Measurements from ENCODE around the gene ERGIC1.

DNA sequence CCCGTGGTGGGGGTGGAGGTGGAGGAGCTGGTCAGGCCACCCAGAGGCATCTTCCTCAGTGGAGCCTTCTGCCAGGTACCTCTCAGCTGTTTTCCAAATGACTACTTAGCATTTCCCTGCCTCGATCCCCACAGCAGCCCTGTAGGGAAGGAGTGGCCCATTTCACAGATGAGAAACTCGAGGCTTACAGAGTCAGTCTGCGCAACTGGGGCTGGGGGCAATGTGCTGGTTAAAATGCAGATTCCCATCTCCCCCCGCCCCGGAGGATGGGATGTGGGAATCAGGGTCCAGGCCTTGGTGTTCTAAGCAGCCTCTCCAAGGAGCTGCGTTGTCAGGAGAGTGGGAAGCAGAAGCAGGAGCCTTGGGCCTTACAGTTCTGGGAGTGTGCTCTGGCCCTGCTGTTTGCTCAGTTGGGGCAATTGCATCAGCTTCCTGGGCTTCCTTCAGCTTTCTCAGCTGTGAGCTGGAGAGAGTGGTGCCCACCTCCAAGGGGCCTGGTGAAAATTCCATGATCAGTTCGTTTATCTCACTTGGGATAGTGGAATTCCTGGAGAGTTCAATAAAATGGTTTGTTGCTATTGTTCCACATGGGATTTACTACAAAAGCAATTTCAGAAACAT lies 19.4 kb downstream of the ERGIC1 start:
- TF ChIP-seq, protein P1, sequence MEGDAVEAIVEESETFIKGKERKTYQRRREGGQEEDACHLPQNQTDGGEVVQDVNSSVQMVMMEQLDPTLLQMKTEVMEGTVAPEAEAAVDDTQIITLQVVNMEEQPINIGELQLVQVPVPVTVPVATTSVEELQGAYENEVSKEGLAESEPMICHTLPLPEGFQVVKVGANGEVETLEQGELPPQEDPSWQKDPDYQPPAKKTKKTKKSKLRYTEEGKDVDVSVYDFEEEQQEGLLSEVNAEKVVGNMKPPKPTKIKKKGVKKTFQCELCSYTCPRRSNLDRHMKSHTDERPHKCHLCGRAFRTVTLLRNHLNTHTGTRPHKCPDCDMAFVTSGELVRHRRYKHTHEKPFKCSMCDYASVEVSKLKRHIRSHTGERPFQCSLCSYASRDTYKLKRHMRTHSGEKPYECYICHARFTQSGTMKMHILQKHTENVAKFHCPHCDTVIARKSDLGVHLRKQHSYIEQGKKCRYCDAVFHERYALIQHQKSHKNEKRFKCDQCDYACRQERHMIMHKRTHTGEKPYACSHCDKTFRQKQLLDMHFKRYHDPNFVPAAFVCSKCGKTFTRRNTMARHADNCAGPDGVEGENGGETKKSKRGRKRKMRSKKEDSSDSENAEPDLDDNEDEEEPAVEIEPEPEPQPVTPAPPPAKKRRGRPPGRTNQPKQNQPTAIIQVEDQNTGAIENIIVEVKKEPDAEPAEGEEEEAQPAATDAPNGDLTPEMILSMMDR (IDR thresholded peaks at IDR 0.05), result no peak
- no peak for TF ChIP-seq POLR2A (IDR thresholded peaks at IDR 0.05)

Data from esophagus squamous epithelium (tissue), 4 donors.